ENCODE results near the gene HGD.

- TF ChIP-seq CTCF (IDR thresholded peaks at IDR 0.05; ENCODE audit: low read depth, low read length) (no peak), EZH2phosphoT487 (IDR thresholded peaks at IDR 0.05; ENCODE audit: low read depth) (no peak)
Observed at GRCh38 chr3:120713262-120713661, 31.2 kb upstream of the HGD start.

Data from OCI-LY3 (cell line).